Neural cell (in vitro differentiated cells): Measurements from ENCODE around the gene BICD1. TPM values are rescaled to one million over a fixed set of nuclear protein-coding genes. Genes with fewer than 3 reads are reported as not detected.

ENCODE experiments used
- H2AFZ ChIP-seq: fragments of 200-600, 300-800 bp; sonication (generic), shearing (Covaris generic); 2 replicates; pipeline ENCODE4 v1.6.0; 2014; ENCODE audit warnings: low read depth, mild to moderate bottlenecking, antibody characterized with exemption, low read length, moderate library complexity
- H3F3A ChIP-seq: fragments of 200-600 bp; shearing (Covaris generic); 2 replicates; pipeline ENCODE4 v1.6.1; 2016; ENCODE audit warnings: mild to moderate bottlenecking, moderate library complexity, mixed read lengths, antibody characterized with exemption, low read length; ENCODE audit not compliant: insufficient read depth, poor library complexity, severe bottlenecking
- H3K27ac ChIP-seq: fragments of 200-600, 300-800 bp; sonication (generic), shearing (Covaris generic); 2 replicates; pipeline ENCODE4 v1.5.1; 2014; ENCODE audit warnings: mild to moderate bottlenecking, low read length, moderate library complexity
- H3K27me3 ChIP-seq: fragments of 300-800, 200-600 bp; sonication (generic), shearing (Covaris generic); 2 replicates; pipeline ENCODE4 v1.6.0; 2014; ENCODE audit warnings: mild to moderate bottlenecking, low read depth, low read length, moderate library complexity; ENCODE audit not compliant: insufficient read depth
- H3K36me3 ChIP-seq: fragments of 300-800, 200-600 bp; sonication (generic), shearing (Covaris generic); 2 replicates; pipeline ENCODE4 v1.5.1; 2014; ENCODE audit warnings: mild to moderate bottlenecking, antibody characterized with exemption, low read length, moderate library complexity; ENCODE audit not compliant: insufficient read depth
- H3K4me2 ChIP-seq: fragments of 300-800, 200-600 bp; sonication (generic), shearing (Covaris generic); 2 replicates; pipeline ENCODE4 v1.6.0; 2014; ENCODE audit warnings: mild to moderate bottlenecking, low read length
- H3K4me3 ChIP-seq: fragments of 300-800, 200-600 bp; sonication (generic), shearing (Covaris generic); 2 replicates; pipeline ENCODE4 v1.5.1; 2014; ENCODE audit warnings: mild to moderate bottlenecking, low read length, moderate library complexity
- H3K79me2 ChIP-seq: fragments of 200-600 bp; shearing (Covaris generic); replicated peaks from 2 replicates; pipeline ENCODE4 v1.6.0; 2014; ENCODE audit warnings: mild to moderate bottlenecking, low read length, moderate library complexity; ENCODE audit not compliant: insufficient read depth
- H3K9ac ChIP-seq: fragments of 300-800, 200-600 bp; sonication (generic), shearing (Covaris generic); 2 replicates; pipeline ENCODE4 v1.6.1; 2016; ENCODE audit warnings: mild to moderate bottlenecking, low read length, mixed read lengths
- H3K9me2 ChIP-seq: fragments of 200-600 bp; shearing (Covaris generic); 2 replicates; pipeline ENCODE4 v1.6.1; 2016; ENCODE audit warnings: mild to moderate bottlenecking, low read length, mixed read lengths; ENCODE audit not compliant: insufficient read depth
- H3K9me3 ChIP-seq: fragments of 200-600, 300-800 bp; sonication (generic), shearing (Covaris generic); 2 replicates; pipeline ENCODE4 v1.6.1; 2016; ENCODE audit warnings: mild to moderate bottlenecking, mixed run types, low read length, moderate library complexity, mixed read lengths
- H4K20me1 ChIP-seq: fragments of 200-600 bp; shearing (Covaris generic); 2 replicates; pipeline ENCODE4 v1.6.1; 2016; ENCODE audit warnings: mild to moderate bottlenecking, mixed run types; ENCODE audit not compliant: insufficient read depth
- CTCF ChIP-seq: fragments of 450-650 bp; IDR thresholded peaks from 2 replicates; pipeline ENCODE4 v1.5.1; 2014; ENCODE audit warnings: antibody characterized with exemption, mild to moderate bottlenecking, moderate library complexity; ENCODE audit not compliant: poor library complexity, severe bottlenecking
- EP300 ChIP-seq: fragments of 450-650 bp; conservative IDR thresholded peaks from 2 replicates; pipeline ENCODE4 v1.6.1; 2014; ENCODE audit warnings: antibody characterized with exemption, mild to moderate bottlenecking, moderate library complexity; ENCODE audit not compliant: poor library complexity, severe bottlenecking
- EZH2 ChIP-seq: fragments of 200-600, 300-800 bp; shearing (Covaris generic), sonication (generic); IDR thresholded peaks from 2 replicates; pipeline ENCODE4 v1.6.1; 2014; ENCODE audit warnings: antibody characterized with exemption, low read length, borderline replicate concordance, mild to moderate bottlenecking; ENCODE audit not compliant: insufficient read depth, poor library complexity, severe bottlenecking
- MXI1 ChIP-seq: fragments of 450-650 bp; conservative IDR thresholded peaks from 2 replicates; pipeline ENCODE4 v1.6.1; 2014; ENCODE audit warnings: antibody characterized with exemption, mild to moderate bottlenecking; ENCODE audit not compliant: poor library complexity, severe bottlenecking
- POLR2AphosphoS5 ChIP-seq: IDR thresholded peaks from 2 replicates; pipeline ENCODE4 v1.6.1; 2012
- RAD21 ChIP-seq: fragments of 450-650 bp; conservative IDR thresholded peaks from 2 replicates; pipeline ENCODE4 v1.6.1; 2014; ENCODE audit warnings: antibody characterized with exemption, mild to moderate bottlenecking, moderate library complexity
- REST ChIP-seq: IDR thresholded peaks from 2 replicates; pipeline ENCODE4 v1.6.1; 2012; ENCODE audit warnings: borderline replicate concordance
- SMC3 ChIP-seq: fragments of 450-650 bp; conservative IDR thresholded peaks from 2 replicates; pipeline ENCODE4 v1.6.1; 2014; ENCODE audit warnings: antibody characterized with exemption, mild to moderate bottlenecking, moderate library complexity; ENCODE audit not compliant: poor library complexity
- TAF1 ChIP-seq: IDR thresholded peaks from 2 replicates; pipeline ENCODE4 v1.6.1; 2012; ENCODE audit warnings: low read depth
- polyA plus RNA-seq: library from polyadenylated mRNA; depleted of rRNA; stranded (reverse); fragments of >200 nt; gene quantifications from 2 replicates; pipeline ENCODE4 v1.2.3, GENCODE V29; 2014

Gene BICD1
- polyA plus RNA-seq, 1 donor from 2014 or later: 41.1 TPM

- no peak overlapping the region for H2AFZ ChIP-seq
- no peaks in the 10 kb centered on the region for H4K20me1 ChIP-seq
- no peaks in the 10 kb centered on the region for H3K9me2 ChIP-seq
- no peaks in the 10 kb centered on the region for H3K9me3 ChIP-seq
- no peak overlapping the region for H3K4me3 ChIP-seq
- H3K9ac ChIP-seq: no peak overlapping the region
- no peaks in the 10 kb centered on the region for H3K79me2 ChIP-seq
- H3K36me3 ChIP-seq: no peaks in the 10 kb centered on the region
- no peaks in the 10 kb centered on the region for H3K27me3 ChIP-seq
- no peak overlapping the region for H3K4me2 ChIP-seq
- TF ChIP-seq EP300 (no peak), SMC3 (no peak)
- H3K27ac ChIP-seq: no peak overlapping the region
- H3F3A ChIP-seq: no peaks in the 10 kb centered on the region
Measured at GRCh38 chr12:32070370-32070769, 36.3 kb upstream of the BICD1 start.

- Histone ChIP-seq H4K20me1 (no peaks in the 10 kb centered on the region), H3K9me3 (no peaks in the 10 kb centered on the region), H3K27ac (no peak overlapping the region), H3K27me3 (no peaks in the 10 kb centered on the region), H3K4me2 (no peak overlapping the region), H2AFZ (no peak overlapping the region), H3K9me2 (no peaks in the 10 kb centered on the region), H3K36me3 (no peaks in the 10 kb centered on the region), H3K4me3 (no peak overlapping the region), H3K79me2 (no peaks in the 10 kb centered on the region), H3F3A (no peaks in the 10 kb centered on the region), H3K9ac (no peak overlapping the region)
- TF ChIP-seq SMC3 (no peak), CTCF (no peak), MXI1 (no peak), RAD21 (no peak), POLR2AphosphoS5 (no peak), EZH2 (no peak), REST (no peak), EP300 (no peak), TAF1 (no peak)
Measured at GRCh38 chr12:32072102-32072501, 34.5 kb upstream of the BICD1 start.

GRCh38 chr12:32074432-32074831 lies 32.2 kb upstream of the BICD1 start:
- TF ChIP-seq EZH2 (no peak), MXI1 (no peak), EP300 (no peak), RAD21 (no peak), POLR2AphosphoS5 (no peak), TAF1 (no peak), SMC3 (no peak), CTCF (no peak), REST (no peak)
- Histone ChIP-seq H3K9me2 (no peaks in the 10 kb centered on the region), H3K36me3 (no peaks in the 10 kb centered on the region), H3F3A (no peaks in the 10 kb centered on the region), H3K4me3 (no peak overlapping the region), H2AFZ (no peak overlapping the region), H3K79me2 (no peaks in the 10 kb centered on the region), H3K9ac (no peak overlapping the region), H3K27ac (no peak overlapping the region), H3K4me2 (no peak overlapping the region), H3K27me3 (no peaks in the 10 kb centered on the region), H3K9me3 (no peaks in the 10 kb centered on the region), H4K20me1 (no peaks in the 10 kb centered on the region)
